ENCODE data around the gene RNLS. TPM values are rescaled to one million over a fixed set of nuclear protein-coding genes. Genes with fewer than 3 reads are reported as not detected.

The RNLS gene
- total RNA-seq, 1 donor from 2014 or later = 2.1 TPM

DNA sequence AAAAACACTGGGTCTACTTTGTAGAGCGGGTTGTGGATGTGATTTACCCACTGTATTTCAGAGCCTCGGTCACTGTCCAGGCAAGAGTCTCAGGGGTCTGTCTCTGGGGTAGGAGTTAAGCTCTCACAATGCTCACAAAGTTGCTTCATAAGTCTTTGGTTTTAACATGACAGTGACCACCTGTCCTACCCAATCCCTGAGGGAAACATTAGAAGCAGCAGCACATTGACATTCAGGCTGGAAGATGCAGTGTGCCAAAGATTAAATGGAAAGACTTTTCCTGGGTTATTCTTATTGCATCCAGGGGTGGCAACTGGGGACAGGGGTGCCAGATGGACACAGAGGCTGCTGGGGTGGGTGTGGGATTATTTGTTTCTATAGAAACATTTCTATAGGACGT, 330.0 kb downstream of the RNLS start:
- Mint-ChIP-seq H3K36me3 (ENCODE audit: low read depth) (no peaks in the 10 kb centered on the region), H3K27ac (no peak overlapping the region), H3K4me1 (peaks cover 11% of the 10 kb centered on the region), H3K27me3 (peaks cover 4% of the 10 kb centered on the region), H3K4me3 (no peak overlapping the region), H3K9me3 (peaks cover 8% of the 10 kb centered on the region)
- no peak for DNase-seq
- intact Hi-C loops (cut with micrococcal nuclease) = no loop called here

DNA sequence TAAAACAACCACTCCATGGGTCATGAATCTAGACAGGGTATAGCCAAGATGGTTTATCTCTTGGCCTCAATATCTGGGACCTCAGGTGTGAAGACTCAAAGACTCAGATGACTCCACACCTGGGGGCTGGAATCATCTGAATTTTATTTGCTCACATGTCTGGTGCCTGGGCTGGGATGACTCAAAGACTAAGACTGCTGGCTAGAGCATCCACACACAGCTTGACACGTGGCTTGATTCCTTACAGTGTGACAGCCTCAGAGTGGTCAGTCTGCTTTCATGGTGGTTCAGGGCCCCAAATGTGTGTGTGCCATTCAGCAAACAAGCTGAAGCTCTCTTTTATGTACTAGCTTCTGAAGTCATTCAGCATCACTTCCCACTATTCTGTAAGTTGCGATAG, 333.7 kb downstream of the RNLS start:
- Mint-ChIP-seq H3K4me1 (peaks cover 14% of the 10 kb centered on the region), H3K27ac (no peak overlapping the region), H3K9me3 (peaks cover 8% of the 10 kb centered on the region), H3K4me3 (no peak overlapping the region), H3K36me3 (ENCODE audit: low read depth) (no peaks in the 10 kb centered on the region), H3K27me3 (peaks cover 8% of the 10 kb centered on the region)
- DNase-seq = no peak
- intact Hi-C loops (cut with micrococcal nuclease) = no loop called here

DNA sequence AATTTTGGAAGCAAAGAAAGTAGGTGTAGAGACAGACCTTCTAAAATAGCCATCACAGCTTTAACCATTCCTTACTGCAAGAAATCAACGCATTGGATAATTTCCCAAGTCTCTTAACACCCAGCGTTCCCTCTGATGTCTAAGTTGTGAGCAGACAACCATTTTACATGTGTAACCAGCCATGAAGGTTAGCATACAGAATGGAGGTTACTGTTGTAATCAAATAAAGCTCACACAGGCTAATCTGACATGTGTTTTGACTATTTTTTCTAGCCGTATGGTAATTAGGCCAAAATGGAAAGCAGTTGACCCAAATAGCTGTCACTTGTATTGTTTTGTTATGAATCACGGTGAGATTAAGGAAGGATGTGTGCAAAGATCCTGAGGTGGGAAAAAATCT, 336.4 kb downstream of the RNLS start:
- intact Hi-C loops (cut with micrococcal nuclease) = no loop called here
- no peak for DNase-seq
- Mint-ChIP-seq H3K36me3 (ENCODE audit: low read depth) (no peaks in the 10 kb centered on the region), H3K4me3 (no peak overlapping the region), H3K9me3 (peaks cover 3% of the 10 kb centered on the region), H3K27ac (no peak overlapping the region), H3K4me1 (peaks cover 9% of the 10 kb centered on the region), H3K27me3 (peaks cover 8% of the 10 kb centered on the region)

GRCh38 chr10:88245974-88246511, 337.1 kb downstream of the RNLS start:
- DNase-seq = no peak
- Mint-ChIP-seq H3K9me3 (peaks cover 3% of the 10 kb centered on the region), H3K36me3 (ENCODE audit: low read depth) (no peaks in the 10 kb centered on the region), H3K4me1 (peaks cover 9% of the 10 kb centered on the region), H3K4me3 (no peak overlapping the region), H3K27me3 (peaks cover 8% of the 10 kb centered on the region), H3K27ac (no peak overlapping the region)
- intact Hi-C loops (cut with micrococcal nuclease) = no loop called here

DNA sequence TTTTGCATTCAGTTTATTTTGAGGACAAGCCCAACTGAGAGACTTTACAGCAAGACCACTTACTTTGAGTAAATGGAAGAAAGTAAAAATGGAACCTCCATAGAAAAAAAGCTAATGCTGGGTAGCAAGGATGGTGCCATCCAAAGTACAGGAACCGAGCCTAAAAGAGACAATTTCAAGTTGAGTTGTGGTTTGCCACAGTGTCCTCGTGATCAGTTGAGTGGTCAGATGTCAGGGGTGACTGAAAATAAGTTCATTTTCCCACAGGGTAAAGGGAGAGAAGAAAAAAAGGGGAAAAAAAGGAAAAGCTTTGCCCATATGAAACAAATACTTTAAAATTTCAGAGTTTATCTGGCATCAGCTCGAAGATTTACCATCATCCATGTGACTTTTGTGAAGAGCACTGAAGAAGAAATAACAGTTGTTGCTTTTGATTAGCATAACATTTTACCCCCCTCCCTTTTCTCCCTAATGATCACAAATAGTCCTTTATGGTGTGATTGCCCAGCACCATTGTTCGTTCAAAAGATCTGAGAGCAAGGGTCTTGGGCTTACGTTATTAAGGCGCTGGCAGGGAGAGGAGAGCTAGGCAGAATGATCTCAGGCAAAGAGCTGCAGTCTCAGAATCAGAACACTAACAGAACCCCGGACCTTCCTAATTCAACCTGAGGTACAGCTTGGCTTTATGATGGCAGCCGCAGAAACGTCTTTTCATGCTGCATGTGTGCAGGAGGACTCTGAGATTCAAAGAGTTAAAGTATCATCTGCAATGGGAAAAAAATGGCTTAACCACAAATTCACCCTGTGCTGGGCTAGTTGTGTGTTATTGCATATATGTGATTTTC, 338.1 kb downstream of the RNLS start:
- Mint-ChIP-seq H3K27me3 (peaks cover 11% of the 10 kb centered on the region), H3K4me3 (no peak overlapping the region), H3K36me3 (ENCODE audit: low read depth) (no peaks in the 10 kb centered on the region), H3K27ac (no peak overlapping the region), H3K4me1 (peaks cover 9% of the 10 kb centered on the region), H3K9me3 (peaks cover 1% of the 10 kb centered on the region)
- DNase-seq = no peak
- intact Hi-C loops (cut with micrococcal nuclease) = no loop called here

DNA sequence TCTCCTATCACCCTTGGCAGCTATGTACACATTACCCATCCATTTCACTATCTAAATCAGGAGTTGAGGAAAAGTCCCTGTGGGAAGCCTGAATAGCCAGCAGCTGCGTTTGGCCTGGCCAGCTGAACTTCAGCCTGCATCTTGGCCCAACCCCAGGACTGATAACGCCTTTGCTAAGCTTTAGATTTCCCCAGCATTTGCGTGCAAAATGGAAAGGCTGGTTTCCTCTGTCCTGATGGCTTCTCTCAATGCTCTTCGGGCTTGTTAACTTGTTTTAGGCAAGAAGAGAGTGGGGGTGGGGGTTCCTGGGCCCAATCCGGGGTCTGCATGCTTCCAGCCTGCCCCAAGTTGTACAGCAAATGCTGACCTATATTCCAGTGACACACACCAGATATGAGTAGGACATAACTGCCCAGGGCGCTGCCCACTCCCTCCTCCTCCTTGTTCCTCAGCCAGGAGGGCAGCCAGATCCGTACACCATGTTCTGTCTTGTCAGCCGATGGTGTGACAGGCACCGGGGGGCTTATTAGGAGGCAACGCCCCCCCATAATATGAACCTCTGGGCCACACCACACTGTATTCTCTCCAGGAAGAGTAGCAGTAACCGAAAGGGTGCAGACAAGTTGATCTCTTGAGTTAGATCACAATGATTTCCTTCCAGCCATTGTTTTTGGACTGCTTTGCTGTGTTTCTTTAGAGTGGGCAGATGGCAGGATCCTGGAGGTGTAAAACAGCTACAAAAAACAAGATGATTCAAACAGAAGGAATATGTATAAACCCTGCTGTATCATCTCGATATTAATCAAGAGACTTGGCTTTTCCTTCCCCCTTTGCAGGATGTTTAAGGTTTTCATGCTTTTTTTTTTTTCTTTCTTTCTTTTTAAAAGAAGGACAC, 339.0 kb downstream of the RNLS start:
- intact Hi-C loops (cut with micrococcal nuclease) = no loop called here
- Mint-ChIP-seq H3K36me3 (ENCODE audit: low read depth) (no peaks in the 10 kb centered on the region), H3K4me3 (no peak overlapping the region), H3K27me3 (peaks cover 11% of the 10 kb centered on the region), H3K4me1 (peaks cover 9% of the 10 kb centered on the region), H3K27ac (no peak overlapping the region), H3K9me3 (no peaks in the 10 kb centered on the region)
- DNase-seq = no peak

- Mint-ChIP-seq H3K9me3 (no peaks in the 10 kb centered on the region), H3K27ac (no peak overlapping the region), H3K36me3 (ENCODE audit: low read depth) (no peaks in the 10 kb centered on the region), H3K27me3 (peaks cover 14% of the 10 kb centered on the region), H3K4me1 (peaks cover 9% of the 10 kb centered on the region), H3K4me3 (no peak overlapping the region)
- intact Hi-C loops (cut with micrococcal nuclease) = no loop called here
- no peak for DNase-seq
These were observed 339.8 kb downstream of the RNLS start for GRCh38 chr10:88243202-88243744.

DNA sequence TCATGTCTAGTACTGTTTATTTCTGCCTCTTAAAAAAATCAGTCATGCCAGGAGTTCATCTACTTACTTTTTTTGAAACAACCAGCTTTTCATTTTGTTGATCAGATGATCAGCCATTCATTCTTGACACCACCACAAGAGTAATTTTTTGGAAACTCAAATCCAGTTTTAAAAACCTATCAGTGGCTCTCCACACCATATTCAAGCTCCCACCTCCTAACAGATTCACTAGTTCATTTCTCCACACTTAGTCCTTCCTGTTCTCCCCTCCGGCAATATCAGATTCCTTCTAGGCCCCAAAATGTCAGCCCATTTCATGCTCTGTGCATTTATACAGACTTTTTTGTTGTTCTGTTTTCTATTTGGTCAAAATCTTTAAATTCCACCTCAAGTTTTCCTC, 341.6 kb downstream of the RNLS start:
- Mint-ChIP-seq H3K27ac (no peak overlapping the region), H3K36me3 (ENCODE audit: low read depth) (no peaks in the 10 kb centered on the region), H3K9me3 (no peaks in the 10 kb centered on the region), H3K27me3 (peaks cover 14% of the 10 kb centered on the region), H3K4me3 (no peak overlapping the region), H3K4me1 (peaks cover 9% of the 10 kb centered on the region)
- intact Hi-C loops (cut with micrococcal nuclease) = no loop called here
- DNase-seq = no peak

DNA sequence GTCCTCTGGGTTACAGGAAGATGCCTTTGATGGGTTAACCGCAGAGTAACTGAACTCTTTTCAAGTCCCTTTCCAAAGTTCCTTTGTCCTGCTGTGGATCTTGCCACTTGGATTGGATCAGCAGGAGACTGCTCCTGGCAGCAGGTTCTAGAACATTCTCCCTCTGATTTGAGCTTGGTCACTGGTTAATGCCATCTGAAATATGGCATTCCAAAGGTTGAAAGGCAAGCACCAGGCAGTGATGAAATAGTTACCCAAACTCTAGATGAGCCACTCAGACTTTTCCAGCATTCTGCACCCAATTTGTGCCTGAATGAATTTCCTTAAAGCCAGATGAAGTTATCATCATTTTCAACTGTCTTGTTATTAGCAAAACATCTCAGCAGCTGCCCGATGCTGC, 343.9 kb downstream of the RNLS start:
- H3K27ac Mint-ChIP-seq = no peak overlapping the region
- no peak for DNase-seq
- no peak overlapping the region for H3K4me3 Mint-ChIP-seq
- intact Hi-C loops (cut with micrococcal nuclease) = no loop called here
- H3K27me3 Mint-ChIP-seq = peaks cover 6% of the 10 kb centered on the region
- no peaks in the 10 kb centered on the region for H3K9me3 Mint-ChIP-seq
- peaks cover 3% of the 10 kb centered on the region for H3K4me1 Mint-ChIP-seq
- no peaks in the 10 kb centered on the region for H3K36me3 Mint-ChIP-seq (ENCODE audit: low read depth)

DNA sequence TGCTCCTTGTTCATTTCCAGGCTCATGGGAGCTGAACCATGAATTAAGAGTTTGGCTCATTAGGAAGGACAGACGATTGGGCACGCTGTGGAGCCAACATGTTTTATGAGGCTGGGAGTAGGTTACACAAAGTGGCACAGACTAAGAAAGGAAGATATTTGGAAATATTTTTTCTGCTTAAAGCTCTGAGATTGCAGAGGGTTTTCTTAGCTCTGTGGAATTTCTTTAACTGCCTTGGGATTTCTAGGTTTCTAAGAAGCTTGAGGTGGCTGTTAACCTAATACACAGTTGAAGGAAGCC, 344.6 kb downstream of the RNLS start:
- peaks cover 3% of the 10 kb centered on the region for H3K4me1 Mint-ChIP-seq
- no peak for DNase-seq
- H3K36me3 Mint-ChIP-seq (ENCODE audit: low read depth) = no peaks in the 10 kb centered on the region
- intact Hi-C loops (cut with micrococcal nuclease) = no loop called here
- H3K27me3 Mint-ChIP-seq = peaks cover 6% of the 10 kb centered on the region
- H3K4me3 Mint-ChIP-seq = no peak overlapping the region
- no peaks in the 10 kb centered on the region for H3K9me3 Mint-ChIP-seq
- H3K27ac Mint-ChIP-seq = no peak overlapping the region

DNA sequence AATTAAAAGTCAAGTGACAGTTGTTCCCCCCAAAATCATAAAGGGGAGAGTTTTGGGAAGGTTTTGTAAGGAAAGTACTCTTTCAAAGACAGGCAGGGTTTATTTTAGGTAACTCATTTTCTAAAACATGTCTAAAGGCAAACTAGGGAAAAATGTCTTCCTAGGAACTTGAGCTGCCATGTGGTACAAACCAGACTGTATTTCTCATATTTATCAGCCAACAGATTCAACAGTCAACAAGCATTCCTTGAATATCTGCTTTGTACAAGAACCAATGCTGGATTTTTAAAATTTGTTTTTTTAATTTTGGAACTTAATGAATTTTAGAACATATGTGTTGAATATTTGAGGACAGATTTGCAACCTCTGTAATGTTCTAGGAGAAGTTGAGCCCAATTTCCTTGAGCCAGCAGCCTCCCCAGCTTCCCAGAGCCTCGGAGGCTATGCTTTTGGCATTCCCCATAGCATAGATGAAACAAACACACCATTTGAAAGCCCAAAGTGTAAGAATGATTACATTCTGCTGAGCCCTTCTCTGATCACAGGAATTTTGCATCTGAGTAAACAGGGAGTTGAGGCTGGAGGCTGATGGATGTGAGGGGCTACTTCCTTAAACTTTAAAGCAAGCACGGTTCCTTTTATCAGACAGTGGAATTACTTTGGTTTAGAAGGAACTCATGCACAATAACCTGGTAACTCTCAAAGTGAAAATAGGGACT, 345.1 kb downstream of the RNLS start:
- Mint-ChIP-seq H3K4me3 (no peak overlapping the region), H3K9me3 (no peaks in the 10 kb centered on the region), H3K27me3 (peaks cover 6% of the 10 kb centered on the region), H3K4me1 (peaks cover 3% of the 10 kb centered on the region), H3K36me3 (ENCODE audit: low read depth) (no peaks in the 10 kb centered on the region), H3K27ac (no peak overlapping the region)
- intact Hi-C loops (cut with micrococcal nuclease) = no loop called here
- DNase-seq = no peak

GRCh38 chr10:88236121-88236743, 346.9 kb downstream of the RNLS start:
- Mint-ChIP-seq H3K9me3 (no peaks in the 10 kb centered on the region), H3K4me1 (peaks cover 3% of the 10 kb centered on the region), H3K27ac (no peak overlapping the region), H3K27me3 (peaks cover 6% of the 10 kb centered on the region), H3K36me3 (ENCODE audit: low read depth) (no peaks in the 10 kb centered on the region), H3K4me3 (no peak overlapping the region)
- intact Hi-C loops (cut with micrococcal nuclease) = no loop called here
- DNase-seq = no peak

DNA sequence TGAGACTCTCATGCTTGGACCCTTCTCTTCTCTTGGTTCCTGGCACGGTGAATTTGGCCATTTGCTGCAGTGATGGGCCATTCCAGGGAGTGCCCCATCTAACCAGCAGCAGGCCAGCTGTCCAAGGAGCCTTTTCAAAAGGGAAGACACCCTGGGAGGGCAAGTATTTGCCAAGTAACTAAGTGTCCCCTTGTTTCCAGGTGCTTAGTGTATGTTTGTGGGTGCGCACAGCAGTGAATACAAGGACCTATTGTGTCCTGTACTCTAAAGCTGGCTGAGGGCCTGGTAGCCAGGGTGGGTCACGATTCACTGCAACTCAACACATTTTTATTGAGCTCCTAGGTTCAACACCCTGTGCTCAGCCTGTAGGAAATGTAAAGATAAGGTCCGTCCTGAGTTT, 348.8 kb downstream of the RNLS start:
- Mint-ChIP-seq H3K27me3 (peaks cover 2% of the 10 kb centered on the region), H3K36me3 (ENCODE audit: low read depth) (no peaks in the 10 kb centered on the region), H3K4me1 (peaks cover 3% of the 10 kb centered on the region), H3K9me3 (peaks cover 8% of the 10 kb centered on the region), H3K4me3 (no peak overlapping the region), H3K27ac (no peak overlapping the region)
- intact Hi-C loops (cut with micrococcal nuclease) = no loop called here
- no peak for DNase-seq
